Measurements from ENCODE around the gene GALNT12. TPM values are rescaled to one million over a fixed set of nuclear protein-coding genes. Genes with fewer than 3 reads are reported as not detected.

Gene GALNT12
- total RNA-seq, 1 experiment from 2014 or later = 5.6 TPM

DNA sequence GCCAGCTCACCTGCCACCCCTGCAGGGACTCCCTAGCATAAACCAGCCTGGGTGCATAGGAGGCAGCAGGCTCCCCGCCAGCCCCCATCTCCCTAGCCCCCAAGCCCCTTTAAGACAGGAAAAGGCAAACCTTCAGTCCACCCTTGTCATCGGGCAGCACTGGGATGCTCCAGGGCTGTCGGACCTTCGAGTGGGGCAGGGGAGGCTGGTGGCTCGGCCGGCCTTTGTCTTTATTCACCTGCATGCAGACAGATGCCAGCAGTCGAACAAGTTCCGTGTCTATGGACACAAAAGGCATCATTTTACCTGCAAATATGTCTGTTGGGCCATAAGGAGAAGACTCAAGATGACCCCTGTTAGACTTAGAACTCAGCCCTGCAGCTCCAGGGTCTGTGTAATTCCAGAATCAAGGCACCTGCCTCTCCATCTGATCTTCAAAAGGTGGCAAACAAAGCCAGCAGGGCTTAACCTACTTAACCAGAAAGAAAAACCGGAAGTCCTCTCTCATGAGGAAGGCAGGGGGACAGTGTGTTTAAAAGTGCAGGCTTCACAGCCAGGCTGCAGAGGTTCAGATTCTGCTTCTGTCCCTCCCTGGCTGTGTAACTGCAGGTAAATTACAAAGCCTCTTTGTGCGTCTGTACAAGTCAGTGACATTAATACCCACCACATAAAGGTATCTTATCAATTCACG is 27.3 kb upstream of the GALNT12 start:
- DNase-seq (ENCODE audit: low spot score) = peak; percentile 58
- in situ Hi-C loops (cut with HindIII; ENCODE audit: low sequenced_read_pairs) = no loop called here

DNA sequence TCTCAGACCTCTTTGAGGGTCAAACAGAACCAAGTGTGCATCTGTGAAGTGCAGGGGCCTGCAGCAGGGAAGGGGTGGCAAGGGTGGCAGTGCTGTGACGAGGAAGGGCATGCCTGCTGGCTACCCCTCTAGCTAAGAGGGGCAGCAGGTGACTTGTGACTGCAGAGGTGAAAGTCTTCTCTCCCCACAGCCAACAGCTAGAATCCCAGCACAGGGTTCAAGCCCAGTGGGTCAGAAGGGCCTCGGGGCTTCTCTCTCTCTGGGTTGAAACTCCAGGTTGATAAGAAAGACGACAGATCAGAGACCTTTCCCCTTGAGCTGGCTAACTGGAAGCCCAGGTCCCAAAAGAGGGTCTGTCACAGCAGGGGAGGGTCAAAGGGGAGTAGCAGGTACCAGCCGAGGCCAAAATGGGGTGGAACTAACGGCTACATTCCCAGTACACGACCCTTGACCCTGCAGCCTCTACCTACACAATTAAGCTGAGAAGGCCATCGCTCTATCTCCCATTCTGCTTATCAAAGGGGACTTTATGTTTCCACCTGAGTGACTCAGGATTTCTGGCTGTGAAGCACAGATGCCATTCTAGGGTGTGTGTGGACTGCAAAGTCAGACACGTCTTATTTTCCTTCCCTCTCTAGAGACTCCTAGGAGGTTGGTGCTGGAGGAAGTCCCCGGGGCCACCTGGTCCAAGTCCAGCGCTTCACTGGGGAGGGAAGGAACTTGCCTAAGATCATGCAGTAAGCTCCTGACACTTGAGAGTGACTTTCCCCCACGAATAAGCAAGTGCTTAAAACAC is 25.7 kb upstream of the GALNT12 start:
- no peak for DNase-seq (ENCODE audit: low spot score)
- in situ Hi-C loops (cut with HindIII; ENCODE audit: low sequenced_read_pairs) = no loop called here

- no peak for DNase-seq (ENCODE audit: low spot score)
- in situ Hi-C loops (cut with HindIII; ENCODE audit: low sequenced_read_pairs) = no loop called here
Observed at GRCh38 chr9:98783518-98784226, 23.8 kb upstream of the GALNT12 start.

DNA sequence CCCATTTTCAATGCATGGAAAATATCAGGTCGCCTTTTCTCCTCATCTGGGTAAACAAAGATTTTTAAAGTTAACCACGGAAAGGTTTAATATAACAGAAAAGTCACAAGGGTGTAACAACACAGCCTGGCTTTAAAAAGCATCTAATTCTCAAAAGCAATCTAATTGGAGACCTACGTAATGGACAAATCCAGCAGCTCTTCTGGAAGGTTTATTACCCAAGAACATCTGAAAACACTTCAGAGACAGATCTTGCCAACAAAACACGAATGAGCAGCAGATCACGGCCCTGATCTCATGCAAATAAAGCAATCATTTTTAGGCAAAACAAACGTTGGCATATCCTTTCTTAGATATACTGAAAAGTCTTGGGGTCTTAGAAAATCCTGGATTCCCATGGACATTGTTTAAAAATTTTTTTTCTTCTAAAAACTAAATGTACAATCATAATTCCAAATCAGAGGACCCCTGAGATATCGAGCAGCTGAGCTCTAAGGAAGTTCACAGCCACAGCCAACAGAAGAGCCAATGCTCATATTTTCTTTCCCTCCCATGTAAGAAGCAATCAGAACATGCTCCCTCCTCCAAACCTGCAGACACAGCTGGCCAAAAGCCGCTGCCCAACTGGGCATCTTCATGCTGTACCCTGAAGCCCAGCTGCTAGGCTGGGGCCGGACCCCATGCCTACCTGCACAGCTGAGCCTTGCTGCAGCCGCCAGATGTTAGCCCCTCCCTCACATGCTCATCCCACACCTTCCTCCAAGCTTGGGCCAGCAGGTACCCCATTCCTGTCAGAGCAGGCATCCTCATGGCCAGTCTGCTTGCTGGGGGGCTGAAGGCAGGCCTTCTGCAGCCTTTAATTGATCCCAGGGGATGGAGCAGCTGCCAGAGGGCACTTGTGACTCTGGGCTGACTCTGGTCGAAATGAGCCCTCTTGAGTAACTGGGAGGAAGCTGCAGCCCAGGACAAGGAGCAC is 22.4 kb upstream of the GALNT12 start:
- DNase-seq (ENCODE audit: low spot score) = no peak

DNA sequence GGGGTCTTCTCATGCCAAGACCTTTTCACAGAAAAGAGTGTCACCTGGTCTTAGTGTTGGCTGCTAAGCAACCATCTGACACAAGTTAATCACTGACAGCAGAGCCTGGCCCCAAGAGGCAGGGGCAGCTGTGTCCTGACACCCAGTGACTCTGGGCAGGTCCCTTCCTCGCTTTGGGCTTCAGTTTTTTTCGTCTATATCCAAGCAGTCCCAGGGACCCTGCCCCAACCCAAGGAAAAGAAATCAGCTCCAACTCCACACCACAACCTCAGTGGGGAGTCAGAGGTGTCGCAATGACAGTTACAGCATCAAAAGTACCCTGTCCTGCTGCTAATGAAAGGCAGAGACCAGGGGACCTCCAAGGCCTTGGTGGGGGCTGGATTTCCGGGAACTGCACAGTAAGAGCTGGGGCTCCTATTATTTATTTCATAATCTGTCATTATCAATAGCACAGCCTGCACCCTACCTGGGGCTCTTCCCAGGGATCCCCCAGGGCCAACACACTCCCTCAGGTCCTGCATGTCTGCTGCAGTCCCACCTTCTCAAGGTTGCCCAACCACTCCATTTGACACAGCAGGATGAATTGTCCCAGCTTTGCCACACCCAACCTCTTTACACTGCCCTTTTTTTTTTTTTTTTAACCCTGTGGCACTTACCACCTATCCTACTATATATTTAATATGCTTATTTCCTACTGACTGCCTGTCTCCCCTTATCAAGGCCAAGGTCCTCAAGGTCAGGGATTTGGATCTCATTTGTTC is 20.5 kb upstream of the GALNT12 start:
- in situ Hi-C loops (cut with HindIII; ENCODE audit: low sequenced_read_pairs) = no loop called here
- DNase-seq (ENCODE audit: low spot score) = no peak

More for the DNA sequence above, 22.4 kb upstream of the GALNT12 start:
- in situ Hi-C loops (cut with HindIII; ENCODE audit: low sequenced_read_pairs) = no loop called here

DNA sequence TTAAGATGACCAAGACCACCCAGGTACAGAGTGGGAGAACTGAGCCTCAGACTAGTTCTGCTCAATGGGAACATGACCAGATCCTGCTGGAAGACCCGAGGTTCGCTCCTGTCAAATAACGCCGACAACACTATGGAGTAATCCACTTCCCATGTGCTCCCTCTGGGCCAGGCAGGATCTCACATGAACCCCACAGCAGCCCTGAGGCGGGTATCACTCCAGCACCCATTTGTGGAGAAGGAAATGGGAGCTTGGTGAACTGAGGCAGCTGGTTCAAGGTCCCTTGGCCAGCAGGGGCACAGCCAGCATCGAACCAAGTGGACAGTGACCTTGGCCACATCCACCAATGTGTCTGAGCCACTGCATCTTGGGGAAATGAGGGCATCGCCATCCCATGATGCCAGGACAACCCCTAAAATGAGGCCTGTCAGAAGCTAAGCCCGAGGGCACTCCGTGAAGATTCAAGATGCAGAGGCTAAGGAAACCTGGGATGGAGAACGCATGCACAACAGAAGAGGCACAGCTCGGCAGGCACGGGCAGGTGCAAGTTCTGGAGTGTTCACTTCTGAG is 19.6 kb upstream of the GALNT12 start:
- in situ Hi-C loops (cut with HindIII; ENCODE audit: low sequenced_read_pairs) = no loop called here
- no peak for DNase-seq (ENCODE audit: low spot score)

DNA sequence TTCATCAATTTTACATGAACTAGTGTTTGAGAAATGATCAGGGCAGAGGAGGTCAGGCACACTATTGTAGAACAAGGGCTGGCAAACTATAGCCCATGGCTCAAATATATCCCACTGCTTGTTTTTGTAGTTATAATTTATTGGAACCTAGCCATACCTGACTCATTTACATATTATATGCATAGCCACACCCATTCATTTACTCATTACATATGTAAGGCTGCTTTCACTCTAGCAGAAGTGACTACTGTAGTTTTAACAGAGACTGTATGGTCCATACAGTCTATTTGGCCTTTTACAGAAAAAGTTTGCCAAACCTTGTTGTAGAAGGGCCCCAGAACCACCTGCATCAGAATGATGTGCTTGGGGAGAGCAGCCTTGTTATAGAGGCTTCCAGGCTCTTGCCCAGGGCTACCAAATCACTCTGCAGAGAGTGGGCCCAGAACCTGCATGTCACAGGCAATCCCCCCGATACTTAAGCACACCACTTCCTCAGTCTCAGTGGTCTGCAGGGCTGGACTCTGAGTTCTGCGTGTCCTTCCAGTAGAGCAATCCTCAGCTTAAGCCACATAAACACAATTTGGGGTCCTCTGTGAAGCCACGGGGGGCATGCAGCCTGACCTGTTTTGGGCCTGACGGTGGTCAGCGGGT is 17.9 kb upstream of the GALNT12 start:
- in situ Hi-C loops (cut with HindIII; ENCODE audit: low sequenced_read_pairs) = no loop called here
- DNase-seq (ENCODE audit: low spot score) = no peak

GRCh38 chr9:98790134-98790841 is 17.2 kb upstream of the GALNT12 start:
- in situ Hi-C loops (cut with HindIII; ENCODE audit: low sequenced_read_pairs) = no loop called here
- DNase-seq (ENCODE audit: low spot score) = peak; percentile 61

DNA sequence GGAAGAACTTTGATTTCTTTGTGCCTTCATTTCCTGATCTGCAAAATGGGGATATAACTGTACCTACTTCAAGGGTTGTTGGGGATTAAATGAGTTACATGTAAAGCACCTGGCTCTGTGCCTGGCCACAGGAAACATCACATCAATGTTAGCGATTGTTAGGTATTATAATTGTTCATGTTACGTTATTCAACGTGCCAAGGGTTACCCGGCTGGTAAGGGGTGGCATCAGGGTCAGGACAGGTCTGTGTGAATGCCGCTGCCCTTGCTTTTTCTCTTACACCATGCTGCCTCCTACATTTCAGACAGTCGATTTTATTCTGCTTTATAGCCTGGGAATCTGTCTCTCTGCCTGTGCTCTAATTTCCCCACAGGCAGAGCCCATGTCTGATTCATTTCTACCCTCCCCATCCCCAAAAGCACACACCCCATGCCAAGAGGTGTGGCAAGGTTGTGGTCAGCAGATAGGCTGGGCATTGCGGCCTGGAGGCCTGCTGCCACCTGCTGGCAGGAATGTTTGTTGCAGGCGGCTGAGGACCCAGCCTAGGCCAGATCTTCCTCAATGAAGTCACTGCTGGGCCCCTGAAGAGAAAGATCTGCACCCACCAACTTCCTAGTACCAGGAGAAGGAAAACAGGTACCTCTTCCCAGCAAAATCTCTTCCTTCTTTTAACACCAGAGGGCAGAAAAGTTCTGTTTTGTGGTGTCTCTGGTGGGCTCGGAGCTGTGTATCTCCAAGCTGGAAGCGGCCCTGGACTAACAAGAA is 16.4 kb upstream of the GALNT12 start:
- peak; percentile 88 for DNase-seq (ENCODE audit: low spot score)
- in situ Hi-C loops (cut with HindIII; ENCODE audit: low sequenced_read_pairs) = no loop called here

- peak; percentile 21 for DNase-seq (ENCODE audit: low spot score)
- in situ Hi-C loops (cut with HindIII; ENCODE audit: low sequenced_read_pairs) = no loop called here
Observed at GRCh38 chr9:98791608-98792490, 15.6 kb upstream of the GALNT12 start.

- in situ Hi-C loops (cut with HindIII; ENCODE audit: low sequenced_read_pairs) = no loop called here
- peak; percentile 61 for DNase-seq (ENCODE audit: low spot score)
Observed at GRCh38 chr9:98793031-98793430, 14.4 kb upstream of the GALNT12 start.

DNA sequence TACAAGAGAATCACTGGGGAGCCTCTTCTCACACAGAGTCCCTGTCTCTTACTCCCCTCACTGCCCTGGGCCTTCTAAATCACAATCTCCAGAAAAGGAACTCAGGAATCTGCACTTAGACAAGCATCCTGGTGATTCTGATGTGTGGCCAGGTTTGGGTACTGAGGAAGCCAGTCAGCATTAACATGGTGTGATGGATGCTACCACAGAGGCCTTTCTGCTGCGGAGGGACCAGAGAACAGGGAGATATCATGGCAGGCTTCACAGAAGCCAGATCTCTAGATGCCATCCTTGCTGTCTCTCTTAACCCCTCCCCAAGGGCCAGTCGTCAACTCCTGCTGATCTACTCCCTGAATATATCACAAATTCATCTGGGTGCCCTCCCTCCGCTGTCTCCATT is 12.7 kb upstream of the GALNT12 start:
- peak; percentile 37 for DNase-seq (ENCODE audit: low spot score)
- in situ Hi-C loops (cut with HindIII; ENCODE audit: low sequenced_read_pairs) = no loop called here

DNA sequence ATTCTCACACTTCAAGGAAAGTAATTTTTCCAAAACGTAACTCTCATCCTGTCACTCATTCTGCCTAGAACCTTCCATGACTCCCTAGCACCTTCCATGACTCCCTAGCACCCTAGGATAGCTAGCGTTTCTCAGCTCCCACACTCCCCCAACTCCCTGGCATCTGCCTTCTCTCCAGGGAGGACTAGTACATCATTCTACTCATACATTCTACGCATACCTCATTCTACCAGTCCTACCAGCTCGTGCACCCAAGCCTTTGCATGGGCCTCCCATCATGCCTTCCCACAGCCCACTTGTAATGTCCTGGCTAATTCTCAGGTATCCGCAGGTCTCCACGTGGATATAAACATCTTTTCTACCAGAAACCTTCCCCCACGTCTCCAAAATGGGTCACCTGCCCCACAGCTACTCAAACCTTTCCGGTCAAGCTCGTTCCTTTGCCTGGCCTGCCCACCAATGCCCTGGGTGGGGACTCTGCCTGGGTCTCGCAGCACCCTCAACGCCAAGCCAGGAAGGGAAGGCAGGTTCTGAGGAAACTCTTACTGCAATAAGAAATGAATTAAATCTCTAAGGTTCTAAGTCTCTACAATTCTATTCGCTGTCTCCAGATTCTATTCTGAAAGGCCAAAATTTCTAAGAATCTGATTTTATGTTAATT is 12.0 kb upstream of the GALNT12 start:
- peak; percentile 29 for DNase-seq (ENCODE audit: low spot score)
- in situ Hi-C loops (cut with HindIII; ENCODE audit: low sequenced_read_pairs) = no loop called here

GRCh38 chr9:98795970-98796363 is 11.5 kb upstream of the GALNT12 start:
- in situ Hi-C loops (cut with HindIII; ENCODE audit: low sequenced_read_pairs) = no loop called here
- DNase-seq (ENCODE audit: low spot score) = peak; percentile 25
